Liver (tissue), 9 donors: ENCODE results near the gene TOMM22. TPM values are rescaled to one million over a fixed set of nuclear protein-coding genes. Genes with fewer than 3 reads are reported as not detected.

Experiments
- DNase-seq: peaks from one replicate; pipeline ENCODE4 v3.0.0-alpha.2; 2017; ENCODE audit warnings: low spot score
- H3K27ac ChIP-seq, 2 donors: one replicate each; pipeline ENCODE4 v1.7.0; 2013; ENCODE audit warnings: inconsistent platforms in 2 of 2, low read length in 2 of 2, control low read depth in 1 of 2, low read depth in 1 of 2, mild to moderate bottlenecking in 1 of 2
- H3K27me3 ChIP-seq, 4 donors: one replicate each; pipeline versions ENCODE4 v1.6.1 to v1.7.0; 2013; ENCODE audit warnings: low read length in 3 of 4, inconsistent platforms in 1 of 4, mild to moderate bottlenecking in 1 of 4, moderate library complexity in 1 of 4; ENCODE audit not compliant: control insufficient read depth in 4 of 4, insufficient read depth in 4 of 4
- H3K36me3 ChIP-seq, 4 donors: one replicate each; pipeline versions ENCODE4 v1.6.1 to v1.7.0; 2013; ENCODE audit warnings: low read length in 3 of 4, mild to moderate bottlenecking in 3 of 4, low read depth in 1 of 4, moderate library complexity in 1 of 4; ENCODE audit not compliant: control insufficient read depth in 4 of 4, insufficient read depth in 3 of 4
- H3K4me1 ChIP-seq, 4 donors: one replicate each; pipeline versions ENCODE4 v1.6.1 to v1.7.0; 2013; ENCODE audit warnings: low read length in 3 of 4, mild to moderate bottlenecking in 3 of 4, moderate library complexity in 1 of 4; ENCODE audit not compliant: control insufficient read depth in 4 of 4, insufficient read depth in 4 of 4
- H3K4me3 ChIP-seq, 3 donors: one replicate each; pipeline versions ENCODE4 v1.6.1 to v1.7.0; 2013; ENCODE audit warnings: low read length in 3 of 3, control low read depth in 1 of 3, low read depth in 1 of 3, mild to moderate bottlenecking in 1 of 3
- H3K9ac ChIP-seq, 2 donors: one replicate each; pipeline ENCODE4 v1.7.0; 2013; ENCODE audit warnings: low read length in 2 of 2, mild to moderate bottlenecking in 2 of 2, moderate library complexity in 2 of 2, control low read depth in 1 of 2, low read depth in 1 of 2
- H3K9me3 ChIP-seq, 4 donors: one replicate each; pipeline versions ENCODE4 v1.6.1 to v1.7.0; 2013; ENCODE audit warnings: low read length in 3 of 4; ENCODE audit not compliant: control insufficient read depth in 4 of 4
- EGR1 ChIP-seq, 2 donors: IDR thresholded peaks; 2 replicates each; pipeline ENCODE4 v1.6.1; 2016 to 2018; ENCODE audit warnings: antibody characterized with exemption in 2 of 2, low read depth in 2 of 2
- FOXA1 ChIP-seq: IDR thresholded peaks from 2 replicates; pipeline ENCODE4 v1.6.1; 2016; ENCODE audit warnings: antibody characterized with exemption
- GABPA ChIP-seq, 2 donors: IDR thresholded peaks in 1 of 2; conservative IDR thresholded peaks in 1 of 2; 2 replicates each; pipeline ENCODE4 v1.6.1; 2016; ENCODE audit warnings: antibody characterized with exemption in 2 of 2, mild to moderate bottlenecking in 1 of 2, moderate library complexity in 1 of 2
- HNF4A ChIP-seq, 2 donors: conservative IDR thresholded peaks; 2 replicates each; pipeline ENCODE4 v1.6.1; 2016; ENCODE audit warnings: antibody characterized with exemption in 2 of 2, mild to moderate bottlenecking in 2 of 2
- HNF4G ChIP-seq: IDR thresholded peaks from 2 replicates; pipeline ENCODE4 v1.6.1; 2016; ENCODE audit warnings: antibody characterized with exemption
- JUND ChIP-seq, 2 donors: IDR thresholded peaks; 2 replicates each; pipeline ENCODE4 v1.6.1; 2016; ENCODE audit warnings: antibody characterized with exemption in 2 of 2
- NR2F2 ChIP-seq: IDR thresholded peaks from 2 replicates; pipeline ENCODE4 v1.6.1; 2016; ENCODE audit warnings: antibody characterized with exemption
- RAD21 ChIP-seq, 2 donors: IDR thresholded peaks; 2 replicates each; pipeline ENCODE4 v1.6.1; 2016; ENCODE audit warnings: antibody characterized with exemption in 2 of 2, mild to moderate bottlenecking in 2 of 2
- RXRA ChIP-seq, 2 donors: IDR thresholded peaks; 2 replicates each; pipeline ENCODE4 v1.6.1; 2017 to 2018; ENCODE audit warnings: antibody characterized with exemption in 2 of 2, mild to moderate bottlenecking in 1 of 2
- SP1 ChIP-seq: IDR thresholded peaks from 2 replicates; pipeline ENCODE4 v1.6.1; 2018; ENCODE audit warnings: antibody characterized with exemption, mild to moderate bottlenecking
- TAF1 ChIP-seq: conservative IDR thresholded peaks from 2 replicates; pipeline ENCODE4 v1.6.1; 2016; ENCODE audit warnings: antibody characterized with exemption, mild to moderate bottlenecking
- YY1 ChIP-seq: IDR thresholded peaks from 2 replicates; pipeline ENCODE4 v1.6.1; 2016; ENCODE audit warnings: antibody characterized with exemption, mild to moderate bottlenecking
- WGBS: extraction: QIAGEN DNeasy Blood & Tissue Kit; methylation state at CpG from one replicate; pipeline ENCODE4 v1.1.7; 2013; 5-methylcytosine and 5-hydroxymethylcytosine counted together
- polyA plus RNA-seq, 2 donors: library from polyadenylated mRNA; stranded (reverse) in 1 of 2; unstranded in 1 of 2; fragments of 200-250 nt in 1 of 2; fragments of >200 nt in 1 of 2; fragmentation: Nextera tagmentation in 1 of 2; extraction: Ambion mirVana in 1 of 2; gene quantifications; one replicate each; pipeline versions ENCODE4 v1.2.1 to v1.2.3, GENCODE V29; 2013 to 2015
- total RNA-seq, 2 donors: library from RNA; depleted of rRNA; stranded (reverse); fragments of >200 nt; gene quantifications; one replicate each; pipeline ENCODE4 v1.2.3, GENCODE V29; 2014
- TF ChIP-seq, protein P1 (sequence below): IDR thresholded peaks from 2 replicates; pipeline ENCODE4 v1.6.1; 2016; ENCODE audit warnings: antibody characterized with exemption
- TF ChIP-seq, protein P2 (sequence below): fragments of 150-350 bp; IDR thresholded peaks from 2 replicates; pipeline ENCODE4 v1.5.1; 2017; ENCODE audit warnings: improper control_type of control experiment, low read depth, low read length; ENCODE audit not compliant: missing input control
- TF ChIP-seq, protein P3 (sequence below): IDR thresholded peaks from 2 replicates; pipeline ENCODE4 v1.6.1; 2016; ENCODE audit warnings: antibody characterized with exemption
- donor health status: healthy.
- donor health status: healthy.
- donor health status: healthy.
- donor health status: healthy.
- donor health status: healthy.

Gene TOMM22
- total and polyA plus RNA-seq, 4 donors = 20.2 to 44.3 (median 21.3) TPM

DNA sequence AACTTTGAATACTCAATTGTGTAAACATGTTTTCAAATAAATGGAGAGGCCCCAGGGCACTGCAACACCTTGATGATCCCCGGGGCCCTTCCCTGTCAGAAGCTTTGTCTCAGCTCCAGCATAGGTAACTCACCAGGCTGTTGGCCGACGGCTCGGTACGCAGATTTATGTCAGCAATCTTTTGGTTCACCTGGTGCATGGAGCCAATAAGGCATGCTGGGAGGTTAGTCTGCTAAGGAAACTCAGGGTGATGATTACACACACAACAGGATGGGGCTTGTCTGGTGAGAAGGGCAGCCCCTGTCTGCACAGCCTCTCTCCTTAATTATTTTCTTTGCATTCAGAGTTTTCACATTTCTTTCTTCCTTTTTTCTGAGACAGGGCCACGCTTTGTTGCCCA, 36.3 kb upstream of the TOMM22 start:
- no peaks in the 10 kb centered on the region for H3K27me3 ChIP-seq
- H3K9ac ChIP-seq = no peak overlapping the region
- WGBS = 95% methylated on average over 6 of the region's 6 CpGs
- no peak overlapping the region for H3K27ac ChIP-seq
- no peak overlapping the region for H3K4me3 ChIP-seq
- H3K4me1 ChIP-seq = no peaks in the 10 kb centered on the region
- DNase-seq = no peak
- TF ChIP-seq JUND (IDR thresholded peaks at IDR 0.05) (no peak), HNF4G (no peak), FOXA1 (no peak), RXRA (IDR thresholded peaks at IDR 0.05) (no peak), YY1 (no peak), RAD21 (IDR thresholded peaks at IDR 0.05) (no peak), GABPA (IDR thresholded peaks at IDR 0.05 in 1 of 2, conservative IDR thresholded peaks at IDR 0.05 in 1 of 2) (no peak), TAF1 (no peak), EGR1 (IDR thresholded peaks at IDR 0.05; ENCODE audit: low read depth in 2 of 2) (no peak), HNF4A (conservative IDR thresholded peaks at IDR 0.05) (no peak), NR2F2 (no peak), SP1 (no peak)
- TF ChIP-seq, protein P1, sequence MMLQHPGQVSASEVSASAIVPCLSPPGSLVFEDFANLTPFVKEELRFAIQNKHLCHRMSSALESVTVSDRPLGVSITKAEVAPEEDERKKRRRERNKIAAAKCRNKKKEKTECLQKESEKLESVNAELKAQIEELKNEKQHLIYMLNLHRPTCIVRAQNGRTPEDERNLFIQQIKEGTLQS = no peak
- TF ChIP-seq, protein P2, sequence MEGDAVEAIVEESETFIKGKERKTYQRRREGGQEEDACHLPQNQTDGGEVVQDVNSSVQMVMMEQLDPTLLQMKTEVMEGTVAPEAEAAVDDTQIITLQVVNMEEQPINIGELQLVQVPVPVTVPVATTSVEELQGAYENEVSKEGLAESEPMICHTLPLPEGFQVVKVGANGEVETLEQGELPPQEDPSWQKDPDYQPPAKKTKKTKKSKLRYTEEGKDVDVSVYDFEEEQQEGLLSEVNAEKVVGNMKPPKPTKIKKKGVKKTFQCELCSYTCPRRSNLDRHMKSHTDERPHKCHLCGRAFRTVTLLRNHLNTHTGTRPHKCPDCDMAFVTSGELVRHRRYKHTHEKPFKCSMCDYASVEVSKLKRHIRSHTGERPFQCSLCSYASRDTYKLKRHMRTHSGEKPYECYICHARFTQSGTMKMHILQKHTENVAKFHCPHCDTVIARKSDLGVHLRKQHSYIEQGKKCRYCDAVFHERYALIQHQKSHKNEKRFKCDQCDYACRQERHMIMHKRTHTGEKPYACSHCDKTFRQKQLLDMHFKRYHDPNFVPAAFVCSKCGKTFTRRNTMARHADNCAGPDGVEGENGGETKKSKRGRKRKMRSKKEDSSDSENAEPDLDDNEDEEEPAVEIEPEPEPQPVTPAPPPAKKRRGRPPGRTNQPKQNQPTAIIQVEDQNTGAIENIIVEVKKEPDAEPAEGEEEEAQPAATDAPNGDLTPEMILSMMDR = no peak
- TF ChIP-seq, protein P3, sequence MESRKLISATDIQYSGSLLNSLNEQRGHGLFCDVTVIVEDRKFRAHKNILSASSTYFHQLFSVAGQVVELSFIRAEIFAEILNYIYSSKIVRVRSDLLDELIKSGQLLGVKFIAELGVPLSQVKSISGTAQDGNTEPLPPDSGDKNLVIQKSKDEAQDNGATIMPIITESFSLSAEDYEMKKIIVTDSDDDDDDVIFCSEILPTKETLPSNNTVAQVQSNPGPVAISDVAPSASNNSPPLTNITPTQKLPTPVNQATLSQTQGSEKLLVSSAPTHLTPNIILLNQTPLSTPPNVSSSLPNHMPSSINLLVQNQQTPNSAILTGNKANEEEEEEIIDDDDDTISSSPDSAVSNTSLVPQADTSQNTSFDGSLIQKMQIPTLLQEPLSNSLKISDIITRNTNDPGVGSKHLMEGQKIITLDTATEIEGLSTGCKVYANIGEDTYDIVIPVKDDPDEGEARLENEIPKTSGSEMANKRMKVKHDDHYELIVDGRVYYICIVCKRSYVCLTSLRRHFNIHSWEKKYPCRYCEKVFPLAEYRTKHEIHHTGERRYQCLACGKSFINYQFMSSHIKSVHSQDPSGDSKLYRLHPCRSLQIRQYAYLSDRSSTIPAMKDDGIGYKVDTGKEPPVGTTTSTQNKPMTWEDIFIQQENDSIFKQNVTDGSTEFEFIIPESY = no peak
- H3K9me3 ChIP-seq = no peaks in the 10 kb centered on the region
- no peaks in the 10 kb centered on the region for H3K36me3 ChIP-seq

DNA sequence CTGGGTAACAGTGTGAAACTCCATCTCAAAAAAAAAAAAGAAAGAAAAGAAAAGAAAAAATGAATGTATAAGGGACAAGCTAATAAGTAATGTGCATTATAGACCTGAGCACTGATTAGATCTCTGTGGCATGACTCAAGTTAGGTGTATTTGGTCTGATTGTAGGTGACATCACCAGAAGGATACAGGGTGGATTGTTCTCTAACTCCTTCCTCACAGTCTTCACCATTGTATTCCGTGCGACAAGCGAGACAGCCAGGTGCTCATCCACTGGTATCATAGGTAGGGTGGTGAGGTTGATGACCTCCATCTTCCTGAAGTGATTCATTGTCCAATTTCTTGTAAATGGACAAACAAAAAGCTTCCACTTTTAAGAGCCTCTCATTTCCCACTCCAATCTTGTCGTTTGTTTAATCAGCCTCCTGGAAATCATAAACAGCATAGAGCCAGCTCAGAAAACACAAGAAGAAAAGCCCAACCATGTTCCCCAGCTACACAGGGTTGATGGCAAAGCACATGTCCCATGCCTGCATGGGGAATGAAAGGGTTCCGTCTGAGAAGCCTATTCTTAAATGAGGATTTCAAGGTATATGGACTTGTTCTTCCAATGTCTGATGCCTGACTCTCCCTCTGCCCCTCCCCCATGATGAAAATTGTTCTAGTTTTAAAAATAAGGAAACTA, 31.8 kb upstream of the TOMM22 start:
- no peak overlapping the region for H3K4me3 ChIP-seq
- H3K27me3 ChIP-seq = no peaks in the 10 kb centered on the region
- no peaks in the 10 kb centered on the region for H3K4me1 ChIP-seq
- no peak for DNase-seq
- 84% methylated on average over 5 of the region's 5 CpGs for WGBS
- no peaks in the 10 kb centered on the region for H3K9me3 ChIP-seq
- H3K9ac ChIP-seq = no peak overlapping the region
- TF ChIP-seq EGR1 (IDR thresholded peaks at IDR 0.05; ENCODE audit: low read depth in 2 of 2) = no peak
- TF ChIP-seq, protein P3 = no peak
- no peak overlapping the region for H3K27ac ChIP-seq
- no peaks in the 10 kb centered on the region for H3K36me3 ChIP-seq
